Urinary bladder (tissue), 4 donors: ENCODE measurements around the gene FGFR3. TPM values are rescaled to one million over a fixed set of nuclear protein-coding genes. Genes with fewer than 3 reads are reported as not detected.
A peak's percentile ranks its signal among the peaks of the same experiment; 100 is the strongest.

Source experiments
- DNase-seq: peaks from one replicate; pipeline ENCODE4 v3.0.0-alpha.2; 2015; ENCODE audit errors: extremely low spot score
- H3K27ac ChIP-seq: one replicate; pipeline ENCODE4 v1.5.1; 2013; ENCODE audit warnings: low read depth, mild to moderate bottlenecking, moderate library complexity
- H3K36me3 ChIP-seq: one replicate; pipeline ENCODE4 v1.6.1; 2013; ENCODE audit warnings: mild to moderate bottlenecking, moderate library complexity; ENCODE audit not compliant: insufficient read depth
- H3K4me1 ChIP-seq: one replicate; pipeline ENCODE4 v1.6.1; 2013; ENCODE audit warnings: mild to moderate bottlenecking, moderate library complexity; ENCODE audit not compliant: insufficient read depth
- H3K4me3 ChIP-seq: one replicate; pipeline ENCODE4 v1.5.1; 2013; ENCODE audit warnings: low read depth, low read length
- WGBS: extraction: QIAGEN DNeasy Blood & Tissue Kit; methylation state at CpG from one replicate; pipeline ENCODE4 v1.1.7; 2013; 5-methylcytosine and 5-hydroxymethylcytosine counted together
- polyA plus RNA-seq: library from polyadenylated mRNA; stranded (reverse); fragments of 200-250 nt; gene quantifications from one replicate; pipeline ENCODE4 v1.2.3, GENCODE V29; 2013
- total RNA-seq: library from RNA; depleted of rRNA; stranded (reverse); fragments of >200 nt; gene quantifications from one replicate; pipeline ENCODE4 v1.2.3, GENCODE V29; 2014
- donor health status: healthy with polysubstance abuse.
- donor health status: healthy.

FGFR3 gene
- total and polyA plus RNA-seq, 2 donors = 12.3 to 26.5 TPM

DNA sequence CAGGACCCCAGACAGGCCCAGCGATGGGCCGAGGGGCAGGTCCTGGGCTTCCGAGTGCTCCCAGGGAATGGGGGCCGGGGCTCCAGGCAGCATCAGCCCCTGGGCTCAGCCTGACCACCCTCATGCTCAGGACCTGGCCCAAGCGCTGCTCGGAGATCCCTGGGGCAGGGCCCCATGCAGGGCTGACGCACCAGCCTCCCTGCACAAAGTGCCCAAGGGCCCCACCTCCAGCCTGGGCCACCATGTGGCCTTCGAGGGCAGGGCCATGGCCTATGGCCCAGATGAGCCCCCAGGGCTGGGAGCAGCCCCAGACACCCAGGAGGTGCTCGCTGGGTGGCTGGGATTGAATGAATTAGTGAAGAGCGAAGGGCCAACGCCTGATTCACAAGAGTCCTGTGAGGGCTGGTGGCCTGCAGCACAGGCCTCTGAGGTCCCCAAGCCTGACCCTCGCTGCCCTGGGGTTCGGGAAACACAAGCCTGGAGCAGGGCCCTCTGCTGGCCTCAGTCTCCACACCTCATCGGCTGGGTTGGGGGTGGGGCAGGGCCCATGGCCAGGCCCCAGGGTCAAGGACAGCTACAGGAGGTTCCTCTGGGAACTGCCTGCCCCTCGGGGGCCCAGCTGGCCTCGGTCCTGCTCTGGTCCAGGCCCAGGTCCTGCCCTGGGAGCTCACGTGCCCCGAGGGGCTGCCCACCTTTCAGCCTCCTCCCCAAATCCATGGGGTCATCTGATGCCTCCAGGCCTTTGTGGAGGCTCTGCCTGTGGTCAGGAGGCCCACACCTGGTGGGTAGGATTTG, 13.3 kb upstream of the FGFR3 start:
- no peaks in the 10 kb centered on the region for H3K4me1 ChIP-seq
- H3K27ac ChIP-seq = no peak overlapping the region
- H3K4me3 ChIP-seq = no peak overlapping the region
- DNase-seq = no peak
- 83% methylated on average over 18 of the region's 18 CpGs for WGBS
- H3K36me3 ChIP-seq = no peaks in the 10 kb centered on the region

DNA sequence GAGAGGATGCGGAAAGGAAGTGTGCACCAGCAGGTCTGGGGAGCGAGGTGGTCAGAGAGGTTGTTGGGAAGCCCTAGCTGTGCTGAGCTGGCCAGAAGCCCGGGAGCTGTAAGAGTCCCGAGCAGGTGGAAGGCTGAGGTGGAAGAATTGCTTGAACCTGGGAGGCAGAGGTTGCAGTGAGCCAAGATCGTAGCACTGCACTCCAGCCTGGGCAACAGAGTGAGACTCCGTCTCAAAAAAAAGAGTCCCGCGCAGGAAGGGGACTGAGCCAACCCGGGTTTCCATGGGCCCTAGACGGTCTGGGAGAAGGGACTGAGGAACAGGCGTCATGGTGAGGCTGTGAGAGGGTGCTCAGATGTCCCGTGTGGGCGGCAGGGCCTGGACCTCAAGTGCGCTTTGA, 12.7 kb upstream of the FGFR3 start:
- WGBS = 89% methylated on average over 14 of the region's 14 CpGs
- DNase-seq = no peak
- Histone ChIP-seq H3K36me3 (no peaks in the 10 kb centered on the region), H3K4me3 (no peak overlapping the region), H3K27ac (no peak overlapping the region), H3K4me1 (no peaks in the 10 kb centered on the region)

DNA sequence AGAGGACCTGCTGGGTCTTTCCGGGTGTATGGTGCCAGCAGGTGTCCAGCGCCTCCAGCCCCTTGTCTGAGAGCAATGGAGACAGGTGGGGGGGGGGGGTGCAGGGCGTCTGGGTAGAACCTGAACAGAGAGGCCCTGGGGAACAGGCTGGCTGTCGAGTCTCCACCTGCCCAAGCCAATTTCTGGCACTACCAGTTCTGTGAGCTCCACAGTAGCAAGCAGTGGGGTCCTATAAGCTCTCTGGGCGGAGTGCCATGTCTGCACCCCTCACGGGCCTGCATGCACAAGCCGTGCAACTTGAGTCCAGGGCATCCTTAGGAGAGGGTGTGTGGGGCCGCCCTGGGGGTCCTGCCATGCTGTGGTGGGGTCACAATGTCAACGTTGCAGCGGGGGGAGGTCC, 10.1 kb upstream of the FGFR3 start:
- peak; percentile 62 for DNase-seq
- Histone ChIP-seq H3K4me3 (no peak overlapping the region), H3K36me3 (no peaks in the 10 kb centered on the region), H3K4me1 (no peaks in the 10 kb centered on the region), H3K27ac (no peak overlapping the region)
- 71% methylated on average over 10 of the region's 10 CpGs for WGBS

DNA sequence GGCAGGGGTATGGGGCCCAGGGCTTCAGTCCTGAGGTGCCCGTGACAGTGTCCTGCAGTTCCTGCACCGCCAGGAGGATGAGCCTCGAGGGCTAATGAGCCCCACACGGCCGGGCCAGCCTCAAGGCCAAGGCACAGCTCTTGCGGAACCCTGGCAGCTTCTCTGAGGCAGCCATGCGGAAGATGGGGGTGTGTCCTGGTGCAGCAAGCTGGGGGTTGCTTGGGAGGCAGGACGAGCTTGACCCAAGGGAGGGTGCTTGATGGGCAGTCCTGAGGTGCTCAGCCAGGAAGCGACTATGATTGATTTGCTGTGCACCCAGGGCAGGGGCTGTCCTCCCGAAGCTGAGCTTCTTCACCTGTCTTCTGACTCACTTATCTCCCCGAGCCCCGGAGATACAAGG, 9.1 kb upstream of the FGFR3 start:
- no peak for DNase-seq
- no peak overlapping the region for H3K4me3 ChIP-seq
- no peak overlapping the region for H3K27ac ChIP-seq
- H3K4me1 ChIP-seq = no peaks in the 10 kb centered on the region
- 81% methylated on average over 12 of the region's 12 CpGs for WGBS
- no peaks in the 10 kb centered on the region for H3K36me3 ChIP-seq

DNA sequence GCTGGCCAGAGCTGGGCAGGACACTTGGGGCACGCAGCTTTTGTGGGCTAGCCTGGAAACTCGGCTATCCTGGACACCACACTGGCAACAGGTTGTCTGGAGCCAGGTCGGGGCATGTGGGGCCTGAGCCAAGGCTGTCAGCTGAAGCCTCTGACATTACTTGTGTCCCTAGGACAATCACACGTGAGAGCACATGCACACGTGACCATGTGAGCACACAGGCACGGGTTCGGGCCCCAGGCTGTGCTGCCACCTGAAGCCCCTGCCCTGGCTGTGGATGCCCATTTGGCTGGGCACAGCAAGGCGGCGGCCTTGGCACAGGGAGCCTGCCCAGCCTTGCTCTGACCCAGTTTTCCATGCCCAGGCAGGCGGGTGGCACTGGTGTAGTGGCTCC, 8.7 kb upstream of the FGFR3 start:
- no peaks in the 10 kb centered on the region for H3K4me1 ChIP-seq

DNA sequence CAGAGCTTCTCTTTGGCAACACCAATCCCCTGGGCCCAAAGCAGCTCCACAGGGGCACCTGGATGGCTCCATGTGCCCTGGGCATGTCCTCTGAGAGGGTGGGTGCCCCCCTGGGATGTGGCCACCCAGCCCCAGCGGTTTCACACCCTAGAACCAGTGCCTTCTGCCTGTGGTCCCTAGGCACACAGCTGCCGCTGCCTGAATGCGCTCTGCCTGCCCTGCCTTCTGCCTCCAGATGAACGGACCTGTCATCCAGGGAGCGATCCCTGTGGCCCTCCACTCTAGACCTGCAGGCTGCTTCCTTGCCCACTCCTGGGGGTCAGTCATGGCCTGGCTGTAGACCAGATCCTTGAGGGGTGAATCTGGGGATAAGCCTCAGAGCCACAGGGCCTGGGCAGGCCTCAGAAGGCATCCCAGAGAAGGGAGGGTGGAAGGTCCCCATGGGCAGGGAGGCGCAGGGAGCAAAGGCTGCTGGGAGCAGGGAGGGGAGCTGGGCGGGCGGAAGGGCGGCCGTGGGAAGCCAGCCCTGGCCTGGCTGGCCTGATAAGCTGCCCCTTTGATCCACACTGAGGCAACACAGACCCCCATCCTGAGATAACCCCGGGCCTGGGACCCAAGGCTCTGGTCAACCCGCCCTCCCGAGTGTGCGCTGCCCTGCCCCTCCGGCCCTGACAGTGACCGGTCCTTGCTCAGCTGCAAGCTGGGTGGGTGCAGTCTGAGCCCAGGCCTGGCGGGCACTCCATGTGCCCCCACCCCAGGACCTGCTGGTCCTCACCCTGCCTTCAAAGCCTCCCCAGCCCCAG, 8.1 kb upstream of the FGFR3 start:
- WGBS = 50% methylated on average over 17 of the region's 17 CpGs
- H3K36me3 ChIP-seq = no peaks in the 10 kb centered on the region
- no peaks in the 10 kb centered on the region for H3K4me1 ChIP-seq
- DNase-seq = no peak
- no peak overlapping the region for H3K4me3 ChIP-seq
- H3K27ac ChIP-seq = peak overlapping the region; percentile 60

More for the DNA sequence above, 8.7 kb upstream of the FGFR3 start:
- no peaks in the 10 kb centered on the region for H3K36me3 ChIP-seq
- DNase-seq = no peak
- 85% methylated on average over 10 of the region's 10 CpGs for WGBS
- peak overlapping the region; percentile 45 for H3K27ac ChIP-seq
- H3K4me3 ChIP-seq = no peak overlapping the region

GRCh38 chr4:1785592-1785991, 7.5 kb upstream of the FGFR3 start:
- WGBS = 89% methylated on average over 11 of the region's 11 CpGs
- Histone ChIP-seq H3K4me1 (no peaks in the 10 kb centered on the region), H3K27ac (peak overlapping the region; percentile 60), H3K4me3 (no peak overlapping the region), H3K36me3 (no peaks in the 10 kb centered on the region)
- DNase-seq = no peak

DNA sequence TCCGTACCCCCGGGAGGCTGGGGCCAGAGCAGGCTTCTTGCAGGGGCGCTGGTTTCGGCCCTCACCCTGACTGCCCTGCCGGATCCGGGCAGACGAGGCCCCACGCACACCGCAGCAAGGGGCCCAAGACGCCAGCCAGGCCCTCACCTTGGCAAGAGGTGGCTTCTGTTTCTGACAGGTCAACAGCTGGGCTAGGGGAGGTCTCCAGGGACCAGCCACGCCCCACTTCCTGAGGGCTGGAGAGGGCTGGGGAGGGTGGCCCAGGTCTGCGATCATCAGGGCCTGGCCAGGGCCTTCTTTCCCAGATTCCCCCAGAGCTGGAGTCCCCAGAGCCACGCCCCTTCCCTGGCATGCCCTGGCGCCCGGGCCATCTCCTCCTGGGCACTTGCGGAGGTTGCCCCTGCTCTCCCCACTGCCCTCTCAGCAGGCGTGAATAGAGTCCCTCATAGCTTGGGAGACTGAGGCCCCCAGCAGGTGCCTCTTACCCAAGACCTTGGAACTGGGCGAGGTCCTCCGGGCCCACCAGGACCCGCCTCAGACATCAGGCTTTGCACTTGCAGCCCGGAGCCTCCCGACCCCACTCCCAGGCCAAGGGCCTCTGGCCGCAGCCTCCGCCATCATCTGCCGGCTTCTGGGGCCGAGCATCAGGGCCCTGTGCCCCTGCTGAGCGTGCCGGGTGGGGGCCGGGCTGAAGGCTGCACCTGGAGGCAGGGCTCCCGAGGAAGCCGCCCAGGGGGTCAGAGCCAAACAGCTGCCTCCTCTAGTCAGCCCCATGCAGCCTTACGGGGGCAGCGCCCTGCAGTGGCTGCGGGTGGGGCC, 6.3 kb upstream of the FGFR3 start:
- WGBS = 92% methylated on average over 34 of the region's 34 CpGs
- H3K4me1 ChIP-seq = no peaks in the 10 kb centered on the region
- no peaks in the 10 kb centered on the region for H3K36me3 ChIP-seq
- H3K27ac ChIP-seq = no peak overlapping the region
- no peak for DNase-seq
- no peak overlapping the region for H3K4me3 ChIP-seq

DNA sequence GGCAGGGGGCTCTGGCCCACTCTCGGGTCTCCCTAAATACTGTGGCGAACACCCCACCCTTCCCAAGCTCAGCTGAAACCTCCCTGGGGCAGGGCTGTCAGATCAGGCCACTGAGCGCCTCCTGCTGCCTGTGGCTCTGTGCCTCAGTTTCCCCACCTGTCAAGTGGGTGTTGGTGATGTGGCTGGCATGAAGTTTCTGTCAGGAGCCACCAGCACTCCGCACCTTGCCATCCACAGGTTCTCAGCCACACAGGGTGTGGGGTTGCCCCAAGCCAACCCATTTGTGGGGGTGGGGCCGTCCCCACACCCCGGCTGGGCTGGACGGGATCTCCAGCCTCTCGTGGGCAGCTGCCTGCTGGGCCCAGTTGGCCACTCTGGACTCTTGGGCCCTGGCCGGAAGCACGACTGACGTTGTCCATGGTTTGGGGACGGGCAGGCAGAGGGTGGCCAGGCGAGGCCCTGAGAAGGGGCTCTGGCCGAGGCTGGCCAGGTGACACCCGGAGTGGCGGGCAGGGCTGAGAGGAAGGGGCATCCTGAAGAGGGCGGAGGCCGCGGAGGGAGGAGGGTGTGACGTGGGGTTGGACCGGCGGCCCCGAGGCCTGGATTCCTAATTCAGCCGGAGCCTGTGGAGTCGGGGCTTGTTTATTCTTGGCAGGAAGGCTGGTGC, 5.5 kb upstream of the FGFR3 start:
- 46% methylated on average over 25 of the region's 25 CpGs for WGBS
- H3K36me3 ChIP-seq = no peaks in the 10 kb centered on the region
- no peaks in the 10 kb centered on the region for H3K4me1 ChIP-seq
- no peak overlapping the region for H3K27ac ChIP-seq
- no peak overlapping the region for H3K4me3 ChIP-seq
- no peak for DNase-seq

- Histone ChIP-seq H3K27ac (no peak overlapping the region), H3K4me3 (no peak overlapping the region), H3K4me1 (no peaks in the 10 kb centered on the region), H3K36me3 (no peaks in the 10 kb centered on the region)
- 66% methylated on average over 13 of the region's 13 CpGs for WGBS
- no peak for DNase-seq
Observed at GRCh38 chr4:1788254-1788973, 4.7 kb upstream of the FGFR3 start.

DNA sequence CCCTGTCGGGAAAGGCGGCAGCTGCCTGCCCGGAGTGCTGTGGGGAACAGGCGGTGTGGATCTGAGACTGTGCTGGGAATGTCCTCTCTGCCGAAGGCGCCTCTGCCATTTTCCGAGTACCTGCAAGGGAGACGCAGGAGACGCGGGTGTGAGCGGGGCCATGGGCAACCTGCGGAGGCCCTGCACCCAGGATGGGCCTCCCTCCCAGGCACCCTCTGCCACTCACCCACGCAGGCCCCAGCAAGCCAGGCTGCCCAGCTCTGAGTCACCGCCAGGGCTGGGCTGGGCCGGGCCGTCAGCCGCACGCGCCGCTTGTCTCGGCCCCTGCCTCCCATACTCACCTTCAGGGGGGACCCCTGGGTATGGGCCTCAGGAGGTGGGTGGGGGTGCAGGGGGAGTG, 3.5 kb upstream of the FGFR3 start:
- Histone ChIP-seq H3K4me3 (no peak overlapping the region), H3K27ac (no peak overlapping the region), H3K36me3 (no peaks in the 10 kb centered on the region), H3K4me1 (no peaks in the 10 kb centered on the region)
- 81% methylated on average over 21 of the region's 21 CpGs for WGBS
- no peak for DNase-seq

GRCh38 chr4:1790005-1790404, 3.1 kb upstream of the FGFR3 start:
- Histone ChIP-seq H3K27ac (no peak overlapping the region), H3K4me1 (no peaks in the 10 kb centered on the region), H3K36me3 (no peaks in the 10 kb centered on the region), H3K4me3 (no peak overlapping the region)
- WGBS = 88% methylated on average over 10 of the region's 10 CpGs
- DNase-seq = no peak
